Tongue (tissue), 2 donors: ENCODE data around the gene DBX2. TPM values are rescaled to one million over a fixed set of nuclear protein-coding genes. Genes with fewer than 3 reads are reported as not detected.
"Not testable (repeated sequence)": the region's sequence is repeated elsewhere in the genome, so short reads cannot be mapped to it uniquely, and the experiment has no call there.

Experiments
- DNase-seq: peaks from one replicate; pipeline ENCODE4 v3.0.0-alpha.2; 2015
- total RNA-seq: library from RNA; depleted of rRNA; stranded (reverse); fragments of >200 nt; gene quantifications from one replicate; pipeline ENCODE4 v1.2.3, GENCODE V29; 2014

The DBX2 gene
- total RNA-seq, 1 donor from 2014 or later = 0.21 TPM

DNA sequence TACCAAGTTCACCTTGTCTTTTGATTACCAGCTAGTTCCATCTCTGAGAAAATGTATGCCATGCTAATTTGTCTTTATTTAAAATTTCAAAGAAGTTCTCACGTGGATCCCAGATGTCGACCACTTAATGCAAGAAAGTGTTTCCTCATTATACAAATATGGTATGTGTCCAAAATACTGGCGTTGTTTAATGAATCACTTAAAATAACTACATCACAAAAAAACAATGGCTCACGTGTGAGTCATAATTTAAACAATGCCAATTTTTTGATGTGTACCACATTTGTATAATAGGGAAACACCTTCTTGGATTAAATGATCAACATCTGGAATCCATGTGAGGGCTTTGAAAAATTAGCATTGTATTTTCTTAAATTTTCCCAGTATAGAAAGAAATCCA, 40.8 kb downstream of the DBX2 start:
- peak; percentile 56 for DNase-seq

DNA sequence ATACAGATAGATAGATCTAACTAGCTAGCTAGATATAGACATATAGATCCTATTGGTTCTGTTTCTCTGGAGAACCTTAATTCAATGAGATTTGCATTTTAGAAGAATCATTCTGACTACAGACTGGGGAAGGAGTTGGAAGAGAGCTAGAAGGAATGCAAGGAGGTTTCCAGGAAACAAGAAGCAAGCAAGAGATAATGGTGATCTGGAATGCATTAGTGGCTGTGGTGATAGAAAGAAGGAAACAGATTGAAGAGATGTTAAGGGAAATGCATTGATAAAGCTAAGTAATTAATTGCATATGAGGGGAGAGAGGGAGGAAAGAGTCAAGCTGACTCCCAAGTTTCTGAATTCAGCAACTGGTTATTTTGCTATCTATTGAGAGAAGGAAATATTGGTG, 42.7 kb downstream of the DBX2 start:
- no peak for DNase-seq

DNA sequence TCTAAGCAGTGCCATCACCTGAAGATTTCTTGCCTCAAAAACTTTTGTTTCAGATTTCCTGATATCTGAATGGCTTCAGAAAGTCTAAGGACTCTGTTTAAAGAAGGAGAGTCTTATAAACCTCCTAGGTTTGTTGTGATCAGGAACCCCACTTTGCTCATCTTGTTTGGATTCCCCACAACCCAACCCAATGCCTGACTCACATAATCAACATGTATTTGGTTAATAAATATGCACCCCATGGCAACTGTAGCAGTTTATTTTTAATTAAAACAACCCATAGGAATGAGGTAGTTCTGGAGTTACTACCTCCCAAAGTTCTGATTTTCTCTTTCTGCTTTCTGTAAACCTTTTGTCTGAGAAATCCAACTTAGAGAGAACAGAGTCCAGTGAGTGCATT, 51.5 kb downstream of the DBX2 start:
- no peak for DNase-seq

- DNase-seq = no peak
These were observed 57.7 kb downstream of the DBX2 start for GRCh38 chr12:44993161-44993560.

GRCh38 chr12:44984863-44985262, 66.0 kb downstream of the DBX2 start:
- not testable (repeated sequence) for DNase-seq

- DNase-seq = no peak
These were observed 71.0 kb downstream of the DBX2 start for GRCh38 chr12:44979918-44980317.

DNA sequence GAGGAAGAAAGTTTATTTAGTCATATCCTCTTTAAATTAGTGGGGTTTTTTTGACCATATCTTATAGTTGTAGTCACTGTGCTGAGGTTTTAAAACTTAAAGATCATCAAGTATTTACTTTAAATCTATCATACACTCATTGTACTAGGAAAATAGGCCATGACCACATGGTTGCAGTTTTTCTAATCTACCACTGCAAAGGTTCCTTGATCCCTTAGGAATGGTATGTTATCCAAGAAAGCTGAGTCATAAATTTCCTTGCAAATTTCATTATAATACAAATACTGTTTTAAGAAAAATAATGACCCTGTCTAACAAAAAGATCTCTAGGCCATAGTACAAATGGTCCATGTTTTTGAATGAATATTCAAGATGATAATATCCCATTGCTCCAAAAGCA, 74.7 kb downstream of the DBX2 start:
- DNase-seq = no peak

DNA sequence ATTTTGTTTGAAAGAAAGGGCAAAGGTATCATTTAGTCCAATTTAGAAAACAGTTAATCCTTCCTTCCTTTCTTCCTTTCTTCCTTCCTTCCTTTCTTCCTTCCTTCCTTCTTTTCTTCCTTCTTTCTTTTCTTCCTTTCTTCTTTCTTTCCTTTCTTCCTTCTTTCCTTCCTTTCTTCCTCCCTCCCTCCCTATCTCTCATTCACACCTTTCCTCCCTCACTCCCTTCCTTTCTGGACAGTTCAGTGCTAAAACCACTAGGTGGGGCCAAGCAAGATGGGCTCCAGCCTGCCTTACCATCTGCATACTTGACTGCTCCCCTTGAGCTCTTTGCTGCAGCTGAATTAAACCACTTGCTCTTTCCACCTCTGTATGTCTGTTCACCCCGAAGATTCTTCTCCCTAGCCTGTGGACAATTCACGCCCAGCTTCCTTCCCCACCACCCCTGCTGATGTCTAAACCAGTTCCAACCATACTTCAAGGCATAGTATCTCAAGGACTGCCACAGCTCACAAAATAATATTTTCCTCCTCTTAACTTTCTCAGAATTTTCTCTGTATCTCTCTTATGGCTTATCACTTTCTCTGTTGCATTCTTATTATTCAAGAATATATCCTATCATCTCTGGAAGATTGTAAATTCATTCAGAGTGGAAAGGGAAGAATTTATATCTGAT, 78.0 kb downstream of the DBX2 start:
- peak; percentile 3 for DNase-seq

DNA sequence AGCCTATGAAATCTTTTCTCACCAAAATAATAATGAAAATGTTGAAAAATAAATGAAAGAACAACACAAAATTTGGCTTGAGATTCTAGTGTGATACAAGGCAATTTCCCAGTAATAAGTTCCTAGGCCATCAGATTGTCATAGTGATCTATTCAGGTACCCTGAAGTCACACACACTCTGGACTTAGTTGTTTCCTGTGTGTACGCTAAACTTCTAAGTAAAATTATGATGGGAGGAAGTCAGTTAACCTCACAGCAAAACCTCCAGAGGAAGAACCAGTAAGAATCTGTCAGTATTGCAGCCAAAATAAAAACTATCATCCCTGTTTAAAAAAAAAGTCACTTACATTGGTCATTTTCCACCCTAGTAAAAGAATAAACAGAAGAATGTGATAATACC, 81.9 kb downstream of the DBX2 start:
- no peak for DNase-seq

Other genes starting within 250 kb of the DBX2 start
- 24.0 TPM for gene NELL2, start 174.8 kb downstream of the DBX2 start, total RNA-seq
- gene ANO6, start 165.0 kb upstream of the DBX2 start, total RNA-seq = 79.1 TPM